GM21526 (cell line): Measurements from ENCODE around the gene CSNK2B.

Experiments
- ATAC-seq: cut with Tn5 transposase; IDR thresholded peaks from one replicate; pipeline ENCODE4 v1.9.1; 2021; ENCODE audit warnings: moderate library complexity; ENCODE audit not compliant: unreplicated experiment, low FRiP score

The CSNK2B gene

GRCh38 chr6:31660381-31661261 is 5.3 kb upstream of the CSNK2B start, which contains the start of gene C6orf47:
Gene C6orf47 (minus strand): TSS chr6:31660778. CDS start chr6:31659947, 831 bp downstream.
- ATAC-seq, result peak; percentile 41

GRCh38 chr6:31661262-31662123 is 4.4 kb upstream of the CSNK2B start:
- ATAC-seq, result no peak

GRCh38 chr6:31662124-31662723 is 3.7 kb upstream of the CSNK2B start:
- no peak for ATAC-seq

- no peak for ATAC-seq
Measured at GRCh38 chr6:31663126-31663960, 2.5 kb upstream of the CSNK2B start.

GRCh38 chr6:31663961-31664789 is 1.7 kb upstream of the CSNK2B start:
- ATAC-seq, result no peak

GRCh38 chr6:31664790-31665500 is 935 bp upstream of the CSNK2B start, which contains the start of gene GPANK1:
Gene GPANK1 (minus strand): TSS chr6:31664997. CDS start chr6:31664478, 519 bp downstream.
- ATAC-seq, result no peak

- ATAC-seq, result no peak
Measured at GRCh38 chr6:31666337-31666965, 571 bp downstream of the CSNK2B start.

- ATAC-seq, result no peak
Measured at GRCh38 chr6:31669676-31670075, 3.8 kb downstream of the CSNK2B start, which contains the start of gene LY6G5B. Gene LY6G5B (plus strand): TSS chr6:31669976. CDS start chr6:31670951, 975 bp downstream.

GRCh38 chr6:31676322-31676903 is 10.5 kb downstream of the CSNK2B start:
- no peak for ATAC-seq

- ATAC-seq, result no peak
Measured at GRCh38 chr6:31676904-31677303, 11.0 kb downstream of the CSNK2B start.

- ATAC-seq, result no peak
Measured at GRCh38 chr6:31677955-31678354, 12.1 kb downstream of the CSNK2B start.

GRCh38 chr6:31680226-31681134 is 14.6 kb downstream of the CSNK2B start, which contains the start of gene LY6G5C:
Gene LY6G5C (minus strand): TSS chr6:31681067. CDS start chr6:31680373, 694 bp downstream.
- no peak for ATAC-seq

GRCh38 chr6:31681135-31681671 is 15.3 kb downstream of the CSNK2B start:
- no peak for ATAC-seq

GRCh38 chr6:31683591-31683990 is 17.7 kb downstream of the CSNK2B start:
- no peak for ATAC-seq

GRCh38 chr6:31686483-31686882 is 20.6 kb downstream of the CSNK2B start:
- ATAC-seq, result no peak

GRCh38 chr6:31687321-31687720 is 21.4 kb downstream of the CSNK2B start:
- no peak for ATAC-seq
